Measurements from ENCODE around the gene SCMH1.

SCMH1 gene

GRCh38 chr1:41241749-41242341 lies at the start of gene SCMH1:
Gene SCMH1 (minus strand): TSS chr1:41242306. CDS start chr1:41186133, 56,173 bp downstream.
- DNase-seq (ENCODE audit: low spot score), result no peak
- TF ChIP-seq, protein P1, sequence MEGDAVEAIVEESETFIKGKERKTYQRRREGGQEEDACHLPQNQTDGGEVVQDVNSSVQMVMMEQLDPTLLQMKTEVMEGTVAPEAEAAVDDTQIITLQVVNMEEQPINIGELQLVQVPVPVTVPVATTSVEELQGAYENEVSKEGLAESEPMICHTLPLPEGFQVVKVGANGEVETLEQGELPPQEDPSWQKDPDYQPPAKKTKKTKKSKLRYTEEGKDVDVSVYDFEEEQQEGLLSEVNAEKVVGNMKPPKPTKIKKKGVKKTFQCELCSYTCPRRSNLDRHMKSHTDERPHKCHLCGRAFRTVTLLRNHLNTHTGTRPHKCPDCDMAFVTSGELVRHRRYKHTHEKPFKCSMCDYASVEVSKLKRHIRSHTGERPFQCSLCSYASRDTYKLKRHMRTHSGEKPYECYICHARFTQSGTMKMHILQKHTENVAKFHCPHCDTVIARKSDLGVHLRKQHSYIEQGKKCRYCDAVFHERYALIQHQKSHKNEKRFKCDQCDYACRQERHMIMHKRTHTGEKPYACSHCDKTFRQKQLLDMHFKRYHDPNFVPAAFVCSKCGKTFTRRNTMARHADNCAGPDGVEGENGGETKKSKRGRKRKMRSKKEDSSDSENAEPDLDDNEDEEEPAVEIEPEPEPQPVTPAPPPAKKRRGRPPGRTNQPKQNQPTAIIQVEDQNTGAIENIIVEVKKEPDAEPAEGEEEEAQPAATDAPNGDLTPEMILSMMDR (IDR thresholded peaks at IDR 0.05), result no peak
- H3K27ac ChIP-seq, result peak within 1 kb of the TSS; percentile 96 to 99
- peak within 1 kb of the TSS; percentile 82 for H3K4me3 ChIP-seq

- DNase-seq (ENCODE audit: low spot score), result no peak
- TF ChIP-seq, protein P1 (IDR thresholded peaks at IDR 0.05), result no peak
These were observed 49.1 kb upstream of the SCMH1 start for GRCh38 chr1:41291195-41291594.

GRCh38 chr1:41289196-41289595 lies 47.1 kb upstream of the SCMH1 start:
- TF ChIP-seq, protein P1 (IDR thresholded peaks at IDR 0.05), result no peak
- Histone ChIP-seq H3K27ac (no peak overlapping the region), H3K4me3 (no peak overlapping the region)
- no peak for DNase-seq (ENCODE audit: low spot score)

More at GRCh38 chr1:41291195-41291594, 49.1 kb upstream of the SCMH1 start:
- Histone ChIP-seq H3K27ac (no peak overlapping the region), H3K4me3 (no peak overlapping the region)

- DNase-seq (ENCODE audit: low spot score), result no peak
- Histone ChIP-seq H3K4me3 (no peak overlapping the region), H3K27ac (no peak overlapping the region)
- TF ChIP-seq, protein P1 (IDR thresholded peaks at IDR 0.05), result no peak
These were observed 44.9 kb upstream of the SCMH1 start for GRCh38 chr1:41286992-41287391.

- Histone ChIP-seq H3K27ac (no peak overlapping the region), H3K4me3 (no peak overlapping the region)
- DNase-seq (ENCODE audit: low spot score), result no peak
- TF ChIP-seq, protein P1 (IDR thresholded peaks at IDR 0.05), result no peak
These were observed 44.4 kb upstream of the SCMH1 start for GRCh38 chr1:41286486-41286885.

- no peak overlapping the region for H3K4me3 ChIP-seq
- DNase-seq (ENCODE audit: low spot score), result no peak
- TF ChIP-seq, protein P1 (IDR thresholded peaks at IDR 0.05), result no peak
These were observed 43.7 kb upstream of the SCMH1 start for GRCh38 chr1:41285818-41286217.

GRCh38 chr1:41284121-41284520 lies 42.0 kb upstream of the SCMH1 start:
- TF ChIP-seq, protein P1 (IDR thresholded peaks at IDR 0.05), result no peak

More at GRCh38 chr1:41285818-41286217, 43.7 kb upstream of the SCMH1 start:
- no peak overlapping the region for H3K27ac ChIP-seq

More at GRCh38 chr1:41284121-41284520, 42.0 kb upstream of the SCMH1 start:
- no peak overlapping the region for H3K4me3 ChIP-seq
- no peak overlapping the region for H3K27ac ChIP-seq
- DNase-seq (ENCODE audit: low spot score), result no peak
